Mucosa of descending colon (tissue), 3 donors: ENCODE data around the gene SLC25A19. TPM values are rescaled to one million over a fixed set of nuclear protein-coding genes. Genes with fewer than 3 reads are reported as not detected.

Source experiments
- ATAC-seq: fragments of 200-7000 bp; cut with Tn5 transposase; one replicate; pipeline ENCODE4 v1.9.1; 2020; ENCODE audit warnings: mild to moderate bottlenecking, moderate library complexity
- DNase-seq, 3 donors: peaks; one replicate each; pipeline ENCODE4 v3.0.0-alpha.2; 2020
- H3K36me3 ChIP-seq: fragments of 200-600 bp; one replicate; pipeline ENCODE4 v1.8.0; 2021; ENCODE audit warnings: low read depth, mild to moderate bottlenecking
- H3K4me1 ChIP-seq: fragments of 200-600 bp; one replicate; pipeline ENCODE4 v1.8.0; 2021; ENCODE audit warnings: low read depth, mild to moderate bottlenecking
- H3K4me3 ChIP-seq: fragments of 200-600 bp; one replicate; pipeline ENCODE4 v1.8.0; 2021; ENCODE audit warnings: mild to moderate bottlenecking
- H3K9me3 ChIP-seq: fragments of 200-600 bp; one replicate; pipeline ENCODE4 v1.8.0; 2021; ENCODE audit warnings: mild to moderate bottlenecking
- intact Hi-C, 2 donors: fragments of 100-400 bp; cut with DNase I in 1 of 2; cut with micrococcal nuclease in 1 of 2; formaldehyde crosslinking; loops; one replicate each; pipeline versions ENCODE4 v1.11.0 to v1.11.1; 2022; cut with DNase I, micrococcal nuclease
- total RNA-seq, 3 donors: library from RNA; stranded (reverse); fragmentation: NEBNext Ultra II Directional in 2 of 3; extraction: Animal tissue kit (Norgen Biotek cat#: 25700) in 2 of 3; gene quantifications; one replicate each; pipeline versions ENCODE4 v1.2.1 to v1.2.4, GENCODE V29; 2021 to 2023
- TF ChIP-seq, protein P1 (sequence below): fragments of 200-600 bp; IDR thresholded peaks from one replicate; pipeline ENCODE4 v1.8.0; 2022; ENCODE audit warnings: antibody characterized with exemption, mild to moderate bottlenecking
- donor health status: DM: no; HTN: no; CAD: no; lungs with moderate emphysema.
- donor health status: DM: no; HTN: no; CAD: no.
- donor health status: DM: no; HTN: yes; CAD: no.

Gene SLC25A19
- total RNA-seq, 3 donors from 2014 or later: 15.5 to 20.0 (median 15.6) TPM

DNA sequence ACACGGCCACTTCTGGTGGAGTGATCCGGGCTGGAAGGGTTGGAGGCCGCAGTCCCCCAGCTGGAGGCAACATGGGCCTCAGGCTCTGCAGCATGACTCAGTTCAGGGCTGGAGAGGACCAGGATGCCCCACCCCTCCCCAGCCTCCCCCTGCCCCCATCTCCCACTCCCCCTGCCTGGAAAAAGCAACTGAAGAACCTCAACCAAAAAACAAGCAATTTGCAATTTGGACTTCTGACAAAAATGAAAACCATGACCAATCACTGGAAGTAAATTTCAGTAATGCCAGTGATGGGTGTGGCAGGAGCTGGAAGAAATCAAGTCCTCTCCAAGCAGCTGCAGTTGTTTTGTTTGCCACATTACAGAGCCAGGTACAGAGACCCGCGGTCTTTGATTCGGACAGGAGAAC is 11.6 kb downstream of the SLC25A19 start:
- ATAC-seq: no peak
- Histone ChIP-seq H3K4me3 (no peak overlapping the region), H3K9me3 (no peaks in the 10 kb centered on the region), H3K36me3 (peaks cover 3% of the 10 kb centered on the region), H3K4me1 (no peaks in the 10 kb centered on the region)
- intact Hi-C loops: no loop called here
- TF ChIP-seq, protein P1, sequence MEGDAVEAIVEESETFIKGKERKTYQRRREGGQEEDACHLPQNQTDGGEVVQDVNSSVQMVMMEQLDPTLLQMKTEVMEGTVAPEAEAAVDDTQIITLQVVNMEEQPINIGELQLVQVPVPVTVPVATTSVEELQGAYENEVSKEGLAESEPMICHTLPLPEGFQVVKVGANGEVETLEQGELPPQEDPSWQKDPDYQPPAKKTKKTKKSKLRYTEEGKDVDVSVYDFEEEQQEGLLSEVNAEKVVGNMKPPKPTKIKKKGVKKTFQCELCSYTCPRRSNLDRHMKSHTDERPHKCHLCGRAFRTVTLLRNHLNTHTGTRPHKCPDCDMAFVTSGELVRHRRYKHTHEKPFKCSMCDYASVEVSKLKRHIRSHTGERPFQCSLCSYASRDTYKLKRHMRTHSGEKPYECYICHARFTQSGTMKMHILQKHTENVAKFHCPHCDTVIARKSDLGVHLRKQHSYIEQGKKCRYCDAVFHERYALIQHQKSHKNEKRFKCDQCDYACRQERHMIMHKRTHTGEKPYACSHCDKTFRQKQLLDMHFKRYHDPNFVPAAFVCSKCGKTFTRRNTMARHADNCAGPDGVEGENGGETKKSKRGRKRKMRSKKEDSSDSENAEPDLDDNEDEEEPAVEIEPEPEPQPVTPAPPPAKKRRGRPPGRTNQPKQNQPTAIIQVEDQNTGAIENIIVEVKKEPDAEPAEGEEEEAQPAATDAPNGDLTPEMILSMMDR: no peak
- no peak for DNase-seq

DNA sequence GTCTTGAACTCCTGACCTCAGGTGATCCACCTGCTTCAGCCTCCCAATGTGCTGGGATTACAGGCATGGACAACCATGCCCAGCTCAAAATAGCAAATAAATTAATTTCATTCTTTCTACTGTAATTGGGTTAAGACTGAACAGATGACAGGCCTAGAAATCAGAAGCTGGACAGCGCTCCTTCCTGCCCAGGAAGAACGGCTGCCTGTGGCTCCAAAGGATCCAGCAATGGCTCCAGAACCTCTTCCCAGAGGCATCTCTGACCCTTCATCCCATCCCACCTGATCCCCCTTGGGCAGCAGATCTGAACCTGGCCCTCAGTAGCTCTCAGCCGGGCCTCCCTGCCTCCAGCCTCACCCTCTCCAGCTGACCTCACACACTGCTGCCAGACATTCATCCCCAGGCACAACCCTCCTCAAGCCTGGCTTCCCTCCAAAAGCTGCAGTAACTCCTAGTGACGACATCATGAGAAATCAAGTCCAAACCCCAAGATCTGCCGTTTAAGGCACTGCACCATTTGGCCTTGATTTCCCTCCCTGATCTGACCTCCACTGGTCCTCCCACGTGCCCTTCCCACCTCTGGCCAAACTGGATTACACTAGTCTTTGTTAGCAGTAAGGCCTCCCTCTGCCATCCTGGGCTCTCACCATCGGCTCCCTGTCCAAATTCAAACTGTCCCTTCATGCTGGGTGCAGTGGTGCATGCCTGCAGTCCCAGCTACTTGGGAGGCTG is 15.1 kb downstream of the SLC25A19 start:
- Histone ChIP-seq H3K4me1 (peaks cover 14% of the 10 kb centered on the region), H3K9me3 (no peaks in the 10 kb centered on the region), H3K36me3 (peaks cover 3% of the 10 kb centered on the region), H3K4me3 (no peak overlapping the region)
- ATAC-seq (no peak), DNase-seq (no peak)
- TF ChIP-seq, protein P1: no peak
- intact Hi-C loops: no loop called here

DNA sequence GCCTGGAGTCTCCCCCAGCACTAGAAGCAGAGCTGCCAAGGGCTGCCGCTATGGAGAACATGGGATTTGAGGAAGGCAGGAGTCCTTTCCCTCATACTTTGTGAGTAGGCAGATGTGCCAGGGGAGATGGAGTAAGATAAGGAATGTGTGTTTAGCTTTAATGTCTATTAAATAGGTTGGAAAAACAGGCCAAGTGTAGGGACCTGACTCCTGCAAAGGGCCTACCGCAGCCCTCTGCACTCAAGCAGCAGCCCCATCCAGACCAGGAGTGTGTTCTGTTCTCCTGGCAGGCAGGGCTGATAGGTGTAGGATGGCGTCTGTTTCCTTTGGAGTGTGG is 16.4 kb downstream of the SLC25A19 start:
- intact Hi-C loops: no loop called here
- TF ChIP-seq, protein P1: no peak
- H3K4me3 ChIP-seq: no peak overlapping the region
- ATAC-seq: no peak
- no peak for DNase-seq
- H3K9me3 ChIP-seq: no peaks in the 10 kb centered on the region
- no peaks in the 10 kb centered on the region for H3K36me3 ChIP-seq
- peaks cover 14% of the 10 kb centered on the region for H3K4me1 ChIP-seq

DNA sequence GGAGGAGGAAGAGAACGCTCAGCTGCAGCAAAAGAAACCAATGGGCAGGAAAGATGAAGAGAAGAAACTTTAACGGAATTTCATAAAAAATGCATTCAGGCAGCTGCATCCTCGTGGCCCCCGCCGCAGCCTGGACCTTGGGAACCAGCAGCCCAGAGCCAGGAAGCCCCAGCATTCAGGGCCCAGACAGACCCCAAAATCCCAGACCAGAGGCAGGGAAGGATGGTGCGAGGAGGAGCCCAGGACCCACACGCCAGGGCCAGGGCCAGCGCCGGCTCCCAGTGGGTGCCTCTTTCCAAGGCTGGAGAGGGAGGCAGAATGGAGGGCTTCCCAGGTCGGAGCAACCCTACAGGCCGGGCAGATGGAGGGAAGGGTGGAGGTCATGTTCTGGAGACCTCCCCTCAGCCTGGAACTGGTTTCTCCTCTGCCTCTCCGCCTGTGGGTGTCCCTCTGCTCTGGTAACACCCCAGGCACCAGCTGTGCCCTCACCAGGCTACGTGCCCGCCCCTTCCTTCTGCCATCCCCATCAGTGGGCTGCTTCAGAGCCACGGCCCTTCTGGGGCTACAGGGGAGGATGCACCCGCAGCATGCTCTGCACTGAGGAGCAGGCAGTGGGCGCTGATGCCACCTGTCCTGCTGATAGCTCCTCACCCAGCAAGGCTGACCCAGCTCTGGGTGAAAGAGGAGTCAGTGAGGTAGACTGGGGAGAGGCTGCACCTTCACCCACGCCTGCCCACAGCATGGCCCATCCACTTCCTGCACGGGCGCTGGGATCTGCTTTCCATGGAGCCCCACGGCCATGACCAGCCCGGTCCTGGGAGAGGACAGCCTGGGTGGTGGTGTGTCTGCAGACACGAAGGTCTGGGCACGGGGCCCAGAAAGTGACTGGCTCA is 17.0 kb downstream of the SLC25A19 start:
- Histone ChIP-seq H3K4me1 (peaks cover 18% of the 10 kb centered on the region), H3K4me3 (peak overlapping the region; percentile 59), H3K36me3 (no peaks in the 10 kb centered on the region), H3K9me3 (no peaks in the 10 kb centered on the region)
- intact Hi-C loops: no loop called here
- no peak for ATAC-seq
- TF ChIP-seq, protein P1: no peak
- no peak for DNase-seq

DNA sequence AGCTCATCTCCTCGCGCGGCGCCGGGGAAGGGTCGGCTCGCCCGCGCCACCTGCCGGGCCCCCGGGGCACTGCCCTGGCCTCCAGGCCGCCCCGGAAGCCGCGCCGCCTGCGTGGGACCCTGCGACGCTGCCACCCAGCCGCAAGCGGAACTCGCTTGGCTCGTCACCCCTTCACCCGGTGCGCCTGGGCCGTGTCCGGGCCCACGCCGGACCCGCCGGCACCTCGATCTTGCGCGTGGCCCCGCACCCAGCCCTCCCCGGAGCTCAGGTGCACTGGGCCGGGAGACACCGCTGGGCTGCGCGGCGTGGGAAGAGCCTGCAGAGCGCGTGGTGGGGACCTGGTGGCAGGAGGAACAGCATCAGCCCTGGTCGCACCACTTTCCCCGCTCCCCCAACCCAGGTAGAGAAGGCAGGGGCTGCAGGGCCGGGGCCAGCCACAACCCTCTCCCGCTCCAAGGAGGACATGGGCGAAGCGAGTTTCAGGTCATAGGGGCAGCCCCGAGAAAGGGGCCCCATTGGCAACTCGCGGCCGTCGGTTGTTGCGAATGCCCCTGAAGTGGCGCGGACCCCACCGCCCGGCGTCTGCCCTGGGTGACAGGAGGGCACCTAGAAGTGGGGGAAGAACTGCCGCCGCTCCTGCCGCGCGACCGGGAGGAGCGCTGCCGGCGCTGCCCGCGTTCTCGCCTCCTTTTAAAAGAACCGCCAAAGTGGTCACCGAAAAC is 17.8 kb downstream of the SLC25A19 start:
- intact Hi-C loops: no loop called here
- TF ChIP-seq, protein P1: peak; percentile 97
- ATAC-seq: peak; percentile 86
- H3K4me3 ChIP-seq: peak overlapping the region; percentile 59
- peak; percentile 86 to 91 (median 89) for DNase-seq
- no peaks in the 10 kb centered on the region for H3K9me3 ChIP-seq
- H3K36me3 ChIP-seq: peaks cover 8% of the 10 kb centered on the region
- peaks cover 22% of the 10 kb centered on the region for H3K4me1 ChIP-seq
